Measurements from ENCODE around the gene STK38. TPM values are rescaled to one million over a fixed set of nuclear protein-coding genes. Genes with fewer than 3 reads are reported as not detected.

STK38 gene
- total RNA-seq, 4 donors from 2014 or later = 20.5 to 51.0 (median 40.6) TPM

DNA sequence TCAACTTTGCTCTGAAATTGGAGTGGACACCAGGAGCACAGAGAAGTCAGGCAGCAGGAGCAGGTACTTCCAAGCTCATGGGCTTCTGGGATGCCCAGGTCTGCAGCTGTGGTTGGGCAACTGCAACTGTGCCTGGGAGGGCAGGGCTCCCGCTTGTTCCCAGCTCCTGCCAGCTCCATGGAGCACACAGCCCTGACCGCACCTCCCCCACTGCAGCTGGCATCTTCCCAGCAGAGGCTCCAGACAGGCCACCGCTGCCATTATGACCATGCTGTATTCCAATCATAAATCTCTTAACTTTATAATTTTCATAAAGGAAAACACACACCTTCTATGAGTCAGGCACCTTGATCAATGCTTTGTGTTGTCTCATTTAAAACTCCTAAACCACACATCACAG lies 36.9 kb downstream of the STK38 start:
- Histone ChIP-seq H3K4me1 (no peaks in the 10 kb centered on the region), H3K36me3 (peaks cover 0 to 86% of the 10 kb centered on the region in 2 donors), H3K9me3 (no peaks in the 10 kb centered on the region), H3K27ac (no peak overlapping the region), H3K27me3 (no peaks in the 10 kb centered on the region), H3K4me3 (no peak overlapping the region)
- ATAC-seq = no peak
- TF ChIP-seq POLR2A (IDR thresholded peaks at IDR 0.05) = no peak
- WGBS, 2 donors (ENCODE audit: low coverage in 1 of 2) = no CpG with 5 or more reads among the region's 3 CpGs

DNA sequence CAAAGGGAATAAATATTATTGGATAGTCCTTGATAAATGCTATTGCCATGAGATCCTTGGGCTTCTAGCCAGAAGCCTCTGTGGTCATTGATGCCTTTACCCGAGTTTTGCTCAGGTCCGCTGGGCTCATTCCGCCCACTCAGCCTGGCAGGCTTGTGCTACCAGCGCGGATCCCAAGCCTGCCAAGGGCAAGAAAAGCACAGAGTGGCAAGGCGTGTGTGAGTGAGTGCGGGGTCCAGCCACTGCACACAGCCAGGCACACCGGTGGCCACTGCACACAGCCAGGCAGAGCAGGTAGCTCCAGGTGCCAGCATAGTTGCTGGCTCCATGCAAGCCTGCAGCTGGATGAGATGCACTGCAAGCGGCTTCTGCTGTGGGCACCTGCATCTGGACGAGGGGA lies 38.7 kb downstream of the STK38 start:
- Histone ChIP-seq H3K9me3 (no peaks in the 10 kb centered on the region), H3K27ac (no peak overlapping the region), H3K27me3 (no peaks in the 10 kb centered on the region), H3K4me1 (no peaks in the 10 kb centered on the region), H3K4me3 (no peak overlapping the region), H3K36me3 (peaks cover 0 to 80% of the 10 kb centered on the region in 2 donors)
- no peak for ATAC-seq
- no peak for TF ChIP-seq POLR2AphosphoS5 (IDR thresholded peaks at IDR 0.05)
- no peak for TF ChIP-seq POLR2A (IDR thresholded peaks at IDR 0.05)
- no peak for TF ChIP-seq EP300 (IDR thresholded peaks at IDR 0.05)
- TF ChIP-seq CTCF (IDR thresholded peaks at IDR 0.05) = no peak
- 40 to 81% methylated on average over 3 to 5 of the region's 10 CpGs for WGBS, 2 donors (ENCODE audit: low coverage in 1 of 2)

GRCh38 chr6:36506611-36507010 lies 40.7 kb downstream of the STK38 start:
- H3K4me1 ChIP-seq = no peaks in the 10 kb centered on the region
- no peak for ATAC-seq
- no peaks in the 10 kb centered on the region for H3K9me3 ChIP-seq
- no peak for TF ChIP-seq POLR2AphosphoS5 (IDR thresholded peaks at IDR 0.05)
- no peak for TF ChIP-seq EP300 (IDR thresholded peaks at IDR 0.05)
- TF ChIP-seq CTCF (IDR thresholded peaks at IDR 0.05) = no peak
- no peak for TF ChIP-seq POLR2A (IDR thresholded peaks at IDR 0.05)
- WGBS, 2 donors (ENCODE audit: low coverage in 1 of 2) = 63 to 78% methylated on average over 2 of the region's 2 CpGs
- peaks cover 0 to 77% of the 10 kb centered on the region in 2 donors for H3K36me3 ChIP-seq
- H3K27me3 ChIP-seq = no peaks in the 10 kb centered on the region
- no peak overlapping the region for H3K27ac ChIP-seq
- no peak overlapping the region for H3K4me3 ChIP-seq

DNA sequence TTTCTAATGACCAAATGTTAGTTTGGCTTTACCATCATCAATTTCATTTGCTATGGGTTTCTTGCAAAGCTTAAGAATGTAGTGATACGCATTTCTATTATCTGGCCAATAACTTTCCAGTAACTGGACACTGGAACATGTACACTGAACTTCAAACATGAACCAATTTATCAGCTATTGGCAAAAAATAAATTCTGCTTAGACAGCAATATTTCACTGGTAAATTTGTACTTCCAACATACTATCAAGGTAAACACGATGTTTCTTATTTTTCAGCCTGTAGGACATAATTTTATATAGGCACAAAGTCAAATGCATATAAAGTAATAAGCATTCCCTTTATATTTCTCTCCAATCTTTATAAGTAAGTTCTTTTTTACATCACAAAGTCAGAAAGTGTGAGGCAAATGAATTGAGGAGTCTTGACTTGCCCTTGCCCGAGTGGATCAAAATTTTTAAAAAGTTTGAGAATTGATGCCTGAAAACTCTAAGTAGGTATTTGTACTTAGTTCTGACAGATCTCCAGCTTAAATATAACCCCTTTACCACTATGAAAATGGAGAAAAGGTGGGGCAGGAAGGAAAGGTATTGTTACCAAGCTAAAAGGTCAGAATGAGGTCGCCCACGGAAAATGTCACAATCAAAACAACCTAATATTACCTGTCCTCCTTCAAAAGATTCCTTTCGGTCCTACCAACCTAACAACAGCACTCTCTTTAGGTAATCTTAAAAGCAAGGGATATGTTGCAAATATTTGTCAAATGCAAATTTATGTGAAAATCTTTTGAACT lies 41.3 kb downstream of the STK38 start:
- Histone ChIP-seq H3K9me3 (no peaks in the 10 kb centered on the region), H3K4me3 (no peak overlapping the region), H3K27ac (peak overlapping the region in 1 of 4 donors; percentile 37), H3K4me1 (no peaks in the 10 kb centered on the region), H3K27me3 (no peaks in the 10 kb centered on the region), H3K36me3 (peaks cover 0 to 70% of the 10 kb centered on the region in 2 donors)
- no peak for ATAC-seq
- TF ChIP-seq CTCF (IDR thresholded peaks at IDR 0.05) (no peak), POLR2A (IDR thresholded peaks at IDR 0.05) (no peak), POLR2AphosphoS5 (IDR thresholded peaks at IDR 0.05) (no peak), EP300 (IDR thresholded peaks at IDR 0.05) (no peak)
- 77 to 84% methylated on average over 6 of the region's 6 CpGs for WGBS, 2 donors (ENCODE audit: low coverage in 1 of 2)

- Histone ChIP-seq H3K4me1 (no peaks in the 10 kb centered on the region), H3K36me3 (peaks cover 0 to 61% of the 10 kb centered on the region in 2 donors), H3K27me3 (no peaks in the 10 kb centered on the region), H3K9me3 (no peaks in the 10 kb centered on the region), H3K4me3 (no peak overlapping the region), H3K27ac (peak overlapping the region in 1 of 4 donors; percentile 37)
- peak; percentile 81 for ATAC-seq
- no peak for TF ChIP-seq CTCF (IDR thresholded peaks at IDR 0.05)
- TF ChIP-seq POLR2AphosphoS5 (IDR thresholded peaks at IDR 0.05) = no peak
- no peak for TF ChIP-seq EP300 (IDR thresholded peaks at IDR 0.05)
- no peak for TF ChIP-seq POLR2A (IDR thresholded peaks at IDR 0.05)
- WGBS, 2 donors (ENCODE audit: low coverage in 1 of 2) = 77 to 78% methylated on average over 2 of the region's 2 CpGs
Measured at GRCh38 chr6:36504982-36505381, 42.3 kb downstream of the STK38 start.

Data from gastroesophageal sphincter (tissue), 4 donors.